Gastroesophageal sphincter (tissue), 3 donors: ENCODE data around the gene SNX13.

ENCODE experiments used
- POLR2A ChIP-seq, 2 donors: fragments of 450-650 bp; IDR thresholded peaks; one replicate each; pipeline ENCODE4 v1.6.1; 2017; ENCODE audit warnings: antibody characterized with exemption in 2 of 2, mild to moderate bottlenecking in 2 of 2, moderate library complexity in 1 of 2
- TF ChIP-seq, protein P1 (sequence below), 4 experiments: fragments of 200-600 bp in 2 of 4; fragments of 450-650 bp in 2 of 4; sonication (generic) in 1 of 4; IDR thresholded peaks; one replicate each; pipeline ENCODE4 v1.5.1; 2017 to 2019; ENCODE audit warnings: antibody characterized with exemption in 4 of 4, mild to moderate bottlenecking in 2 of 4, moderate library complexity in 2 of 4

DNA sequence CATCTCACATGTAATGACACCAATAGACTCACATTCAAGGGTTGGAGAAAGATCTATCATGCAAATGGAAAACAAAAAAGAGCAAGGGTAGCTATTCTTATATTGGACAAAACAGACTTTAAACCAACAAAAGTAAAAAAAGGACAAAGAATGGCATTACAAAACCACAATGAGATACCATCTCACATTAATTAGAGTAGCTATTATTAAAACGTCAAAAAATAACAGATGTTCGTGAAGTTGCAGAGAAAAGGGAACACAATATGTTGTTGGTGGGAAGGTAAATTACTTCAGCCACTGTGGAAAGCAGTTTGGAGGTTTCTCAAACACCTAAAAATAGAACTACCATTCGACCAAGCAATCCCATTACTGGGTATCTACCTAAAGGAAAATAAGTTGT, 197.0 kb downstream of the SNX13 start:
- TF ChIP-seq, protein P1, sequence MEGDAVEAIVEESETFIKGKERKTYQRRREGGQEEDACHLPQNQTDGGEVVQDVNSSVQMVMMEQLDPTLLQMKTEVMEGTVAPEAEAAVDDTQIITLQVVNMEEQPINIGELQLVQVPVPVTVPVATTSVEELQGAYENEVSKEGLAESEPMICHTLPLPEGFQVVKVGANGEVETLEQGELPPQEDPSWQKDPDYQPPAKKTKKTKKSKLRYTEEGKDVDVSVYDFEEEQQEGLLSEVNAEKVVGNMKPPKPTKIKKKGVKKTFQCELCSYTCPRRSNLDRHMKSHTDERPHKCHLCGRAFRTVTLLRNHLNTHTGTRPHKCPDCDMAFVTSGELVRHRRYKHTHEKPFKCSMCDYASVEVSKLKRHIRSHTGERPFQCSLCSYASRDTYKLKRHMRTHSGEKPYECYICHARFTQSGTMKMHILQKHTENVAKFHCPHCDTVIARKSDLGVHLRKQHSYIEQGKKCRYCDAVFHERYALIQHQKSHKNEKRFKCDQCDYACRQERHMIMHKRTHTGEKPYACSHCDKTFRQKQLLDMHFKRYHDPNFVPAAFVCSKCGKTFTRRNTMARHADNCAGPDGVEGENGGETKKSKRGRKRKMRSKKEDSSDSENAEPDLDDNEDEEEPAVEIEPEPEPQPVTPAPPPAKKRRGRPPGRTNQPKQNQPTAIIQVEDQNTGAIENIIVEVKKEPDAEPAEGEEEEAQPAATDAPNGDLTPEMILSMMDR (IDR thresholded peaks at IDR 0.05) = no peak
- no peak for TF ChIP-seq POLR2A (IDR thresholded peaks at IDR 0.05)
